ENCODE results near the gene HNF1B. TPM values are rescaled to one million over a fixed set of nuclear protein-coding genes. Genes with fewer than 3 reads are reported as not detected.

The HNF1B gene
- total RNA-seq, 2 donors from 2014 or later = 2.7 to 7.0 TPM

DNA sequence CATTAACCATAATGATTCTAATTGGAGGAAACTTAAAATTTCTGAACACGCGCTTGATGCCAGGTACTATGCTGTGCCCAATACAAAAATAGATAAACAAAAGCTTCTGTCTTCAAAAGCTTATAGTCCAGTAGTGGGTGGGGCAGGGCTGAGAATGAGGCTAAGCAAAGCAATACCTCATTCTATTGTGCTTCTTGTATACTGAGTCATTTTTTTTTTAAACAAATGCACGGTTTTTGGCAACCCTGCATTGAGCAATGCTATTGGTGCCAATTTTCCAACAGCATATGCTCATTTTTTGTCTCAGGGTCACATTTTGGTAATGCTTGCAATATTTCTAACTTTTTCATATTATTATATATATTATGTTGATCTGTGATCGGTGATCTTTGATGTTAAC lies 34.7 kb upstream of the HNF1B start:
- Histone ChIP-seq H3K27ac (no peak overlapping the region), H3K27me3 (replicated peaks; ENCODE audit: insufficient read depth) (no peaks in the 10 kb centered on the region), H3K4me1 (replicated peaks) (no peaks in the 10 kb centered on the region), H3K36me3 (no peaks in the 10 kb centered on the region), H3K4me3 (no peak overlapping the region), H3K9me3 (no peaks in the 10 kb centered on the region)
- intact Hi-C loops (cut with DNase I) = no loop called here
- no peak for DNase-seq (ENCODE audit: low spot score)
- TF ChIP-seq, protein P1, sequence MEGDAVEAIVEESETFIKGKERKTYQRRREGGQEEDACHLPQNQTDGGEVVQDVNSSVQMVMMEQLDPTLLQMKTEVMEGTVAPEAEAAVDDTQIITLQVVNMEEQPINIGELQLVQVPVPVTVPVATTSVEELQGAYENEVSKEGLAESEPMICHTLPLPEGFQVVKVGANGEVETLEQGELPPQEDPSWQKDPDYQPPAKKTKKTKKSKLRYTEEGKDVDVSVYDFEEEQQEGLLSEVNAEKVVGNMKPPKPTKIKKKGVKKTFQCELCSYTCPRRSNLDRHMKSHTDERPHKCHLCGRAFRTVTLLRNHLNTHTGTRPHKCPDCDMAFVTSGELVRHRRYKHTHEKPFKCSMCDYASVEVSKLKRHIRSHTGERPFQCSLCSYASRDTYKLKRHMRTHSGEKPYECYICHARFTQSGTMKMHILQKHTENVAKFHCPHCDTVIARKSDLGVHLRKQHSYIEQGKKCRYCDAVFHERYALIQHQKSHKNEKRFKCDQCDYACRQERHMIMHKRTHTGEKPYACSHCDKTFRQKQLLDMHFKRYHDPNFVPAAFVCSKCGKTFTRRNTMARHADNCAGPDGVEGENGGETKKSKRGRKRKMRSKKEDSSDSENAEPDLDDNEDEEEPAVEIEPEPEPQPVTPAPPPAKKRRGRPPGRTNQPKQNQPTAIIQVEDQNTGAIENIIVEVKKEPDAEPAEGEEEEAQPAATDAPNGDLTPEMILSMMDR (IDR thresholded peaks at IDR 0.05) = no peak
- TF ChIP-seq POLR2A (IDR thresholded peaks at IDR 0.05) (no peak), POLR2AphosphoS5 (IDR thresholded peaks at IDR 0.05) (no peak)
- WGBS = 78% methylated on average over 4 of the region's 4 CpGs

DNA sequence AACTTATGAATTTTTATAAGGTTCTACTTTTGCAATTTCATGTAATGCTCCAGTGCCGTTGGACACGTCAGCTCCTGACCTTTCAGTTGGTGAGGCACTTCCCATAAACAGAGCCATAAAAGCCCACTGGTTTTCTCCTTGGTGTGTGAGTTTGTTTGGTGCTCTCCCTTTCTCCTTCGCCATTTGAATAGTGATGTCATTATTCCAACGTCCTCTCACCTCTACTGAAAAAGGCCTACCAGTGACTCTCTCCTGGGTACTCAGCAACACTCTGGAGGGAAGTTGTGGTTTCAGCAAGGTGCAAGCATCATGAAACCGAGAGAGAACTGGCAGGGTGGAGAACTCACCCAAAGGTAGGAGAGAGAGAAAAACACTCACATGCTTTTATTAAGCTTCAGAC lies 29.6 kb upstream of the HNF1B start:
- Histone ChIP-seq H3K4me3 (no peak overlapping the region), H3K27me3 (replicated peaks; ENCODE audit: insufficient read depth) (no peaks in the 10 kb centered on the region), H3K36me3 (no peaks in the 10 kb centered on the region), H3K27ac (no peak overlapping the region), H3K4me1 (replicated peaks) (no peaks in the 10 kb centered on the region), H3K9me3 (no peaks in the 10 kb centered on the region)
- intact Hi-C loops (cut with DNase I) = no loop called here
- 55% methylated on average over 5 of the region's 5 CpGs for WGBS
- DNase-seq (ENCODE audit: low spot score) = no peak
- TF ChIP-seq, protein P1 (IDR thresholded peaks at IDR 0.05) = no peak
- no peak for TF ChIP-seq POLR2A (IDR thresholded peaks at IDR 0.05)
- TF ChIP-seq POLR2AphosphoS5 (IDR thresholded peaks at IDR 0.05) = no peak

DNA sequence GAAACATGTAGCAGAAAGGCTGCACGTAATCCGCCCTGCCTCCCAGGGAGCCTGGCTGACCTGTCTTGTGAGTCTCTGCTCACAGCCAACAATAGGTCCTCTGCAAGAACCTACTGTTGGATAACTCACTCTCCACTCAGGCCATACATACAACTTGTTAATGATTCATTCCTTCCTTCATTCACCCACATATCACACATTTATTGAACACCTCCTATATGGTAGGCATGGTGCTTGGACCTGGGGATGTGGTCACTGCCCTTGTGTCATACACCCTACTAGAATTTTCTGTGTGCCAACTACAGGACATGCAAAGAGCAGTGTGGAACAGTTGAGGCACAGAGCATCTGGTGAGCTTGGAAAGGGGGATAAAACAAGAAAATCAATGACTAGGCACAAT lies 28.1 kb upstream of the HNF1B start:
- intact Hi-C loops (cut with DNase I) = no loop called here
- Histone ChIP-seq H3K9me3 (no peaks in the 10 kb centered on the region), H3K27me3 (replicated peaks; ENCODE audit: insufficient read depth) (no peaks in the 10 kb centered on the region), H3K4me1 (replicated peaks) (no peaks in the 10 kb centered on the region), H3K4me3 (no peak overlapping the region), H3K27ac (no peak overlapping the region), H3K36me3 (no peaks in the 10 kb centered on the region)
- no peak for DNase-seq (ENCODE audit: low spot score)
- 88% methylated on average over 2 of the region's 2 CpGs for WGBS
- no peak for TF ChIP-seq POLR2AphosphoS5 (IDR thresholded peaks at IDR 0.05)
- TF ChIP-seq, protein P1 (IDR thresholded peaks at IDR 0.05) = no peak

DNA sequence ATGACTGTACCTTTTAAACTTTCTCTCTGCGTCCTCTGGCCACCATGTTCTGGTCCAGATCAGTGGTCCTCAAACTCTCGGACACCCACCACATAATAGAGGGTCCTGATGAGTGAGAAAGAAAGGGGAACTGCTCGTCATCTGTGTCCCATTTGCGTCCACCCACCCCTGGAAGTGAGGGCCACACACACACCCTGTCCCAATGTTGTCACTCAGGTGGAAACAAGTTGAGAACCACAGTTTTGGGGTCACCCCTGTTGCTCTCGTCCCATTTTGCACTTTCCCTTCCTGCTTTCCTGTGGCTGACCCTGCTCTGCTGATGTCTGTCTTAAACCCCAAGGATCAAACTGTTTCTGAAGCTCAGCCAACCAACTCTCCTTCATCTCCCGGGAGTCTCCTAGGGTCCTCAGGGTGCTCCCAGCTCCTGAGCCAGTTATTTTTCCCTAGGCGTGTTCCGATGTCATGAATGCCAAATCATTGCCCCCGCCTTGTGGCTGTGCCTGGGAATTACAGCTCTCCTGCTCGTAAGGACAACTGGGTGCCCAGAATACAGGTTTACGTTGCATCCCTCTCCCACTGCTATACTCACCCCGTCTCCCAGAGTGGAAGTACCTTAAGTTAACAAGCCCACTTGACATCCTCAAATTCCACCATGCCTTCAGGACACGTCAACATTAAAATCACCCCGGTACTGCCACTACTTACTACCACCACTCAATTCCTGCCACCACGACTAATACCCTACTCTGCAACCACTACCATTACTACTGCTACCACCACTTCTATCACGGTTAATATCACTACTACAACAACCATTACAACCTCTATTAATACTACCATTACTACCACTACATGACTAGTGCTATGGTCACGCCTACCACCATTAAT lies 26.0 kb upstream of the HNF1B start:
- no peaks in the 10 kb centered on the region for H3K36me3 ChIP-seq
- TF ChIP-seq POLR2AphosphoS5 (IDR thresholded peaks at IDR 0.05) (peak; percentile 28), POLR2A (IDR thresholded peaks at IDR 0.05) (no peak)
- TF ChIP-seq, protein P1 (IDR thresholded peaks at IDR 0.05) = peak in 3 of 4 experiments; percentile 71 to 80 (median 73)
- DNase-seq (ENCODE audit: low spot score) = peak; percentile 61

DNA sequence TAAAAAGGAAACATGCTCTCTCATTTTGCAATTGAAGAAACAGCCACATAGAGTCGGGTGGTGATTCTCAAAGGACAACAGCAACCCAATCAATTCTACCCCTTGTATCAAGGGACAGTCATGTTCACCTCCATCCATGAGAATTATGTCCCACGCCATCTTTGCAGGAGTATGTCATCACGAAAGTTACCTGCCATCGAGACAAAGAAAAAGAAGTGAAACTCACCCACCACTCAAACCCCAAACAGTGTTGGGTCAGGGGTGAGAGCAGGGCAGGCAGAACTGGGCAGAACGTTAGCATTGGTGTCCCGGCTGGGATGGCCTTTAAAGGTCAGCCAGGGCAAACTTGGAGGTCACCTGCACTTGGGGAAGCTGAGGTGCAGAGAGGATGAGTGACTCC lies 24.2 kb upstream of the HNF1B start:
- WGBS = 88% methylated on average over 6 of the region's 6 CpGs
- Histone ChIP-seq H3K4me3 (no peak overlapping the region), H3K4me1 (replicated peaks) (no peaks in the 10 kb centered on the region), H3K27me3 (replicated peaks; ENCODE audit: insufficient read depth) (no peaks in the 10 kb centered on the region), H3K27ac (no peak overlapping the region), H3K36me3 (no peaks in the 10 kb centered on the region), H3K9me3 (no peaks in the 10 kb centered on the region)
- DNase-seq (ENCODE audit: low spot score) = no peak
- TF ChIP-seq POLR2A (IDR thresholded peaks at IDR 0.05) (no peak), POLR2AphosphoS5 (IDR thresholded peaks at IDR 0.05) (no peak)
- TF ChIP-seq, protein P1 (IDR thresholded peaks at IDR 0.05) = no peak
- intact Hi-C loops (cut with DNase I) = no loop called here

More for the DNA sequence above, 26.0 kb upstream of the HNF1B start:
- no peaks in the 10 kb centered on the region for H3K4me1 ChIP-seq (replicated peaks)
- H3K9me3 ChIP-seq = no peaks in the 10 kb centered on the region
- H3K4me3 ChIP-seq = no peak overlapping the region
- H3K27ac ChIP-seq = no peak overlapping the region
- no peaks in the 10 kb centered on the region for H3K27me3 ChIP-seq (replicated peaks; ENCODE audit: insufficient read depth)
- intact Hi-C loops (cut with DNase I) = no loop called here
- 55% methylated on average over 17 of the region's 17 CpGs for WGBS

Measured in prostate gland (tissue), 2 donors.